ENCODE measurements around the gene PSMB8.
"Not testable (repeated sequence)": the region's sequence is repeated elsewhere in the genome, so short reads cannot be mapped to it uniquely, and the experiment has no call there.

Gene PSMB8

GRCh38 chr6:32838114-32838958 lies 5.5 kb downstream of the PSMB8 start, which contains the start of gene TAP2:
Gene TAP2, minus strand, starts transcription at chr6:32838739. Its CDS starts 506 bp downstream, at chr6:32838233.
- peak in 55 of 56 donors; percentile 32 to 97 (median 88) for DNase-seq

GRCh38 chr6:32837651-32838113 lies 6.2 kb downstream of the PSMB8 start:
- no peak for DNase-seq

GRCh38 chr6:32836873-32837272 lies 7.0 kb downstream of the PSMB8 start:
- DNase-seq = no peak

GRCh38 chr6:32835167-32835893 lies 8.5 kb downstream of the PSMB8 start:
- DNase-seq = no peak

- no peak for DNase-seq
These were observed 10.2 kb downstream of the PSMB8 start for GRCh38 chr6:32833664-32834063.

- no peak for DNase-seq
These were observed 11.3 kb downstream of the PSMB8 start for GRCh38 chr6:32832535-32832934.

GRCh38 chr6:32830936-32831335 lies 12.9 kb downstream of the PSMB8 start:
- no peak for DNase-seq

- no peak for DNase-seq
These were observed 13.8 kb downstream of the PSMB8 start for GRCh38 chr6:32830017-32830416.

GRCh38 chr6:32829495-32829894 lies 14.4 kb downstream of the PSMB8 start:
- no peak for DNase-seq

GRCh38 chr6:32827025-32827424 lies 16.8 kb downstream of the PSMB8 start:
- DNase-seq = no peak

GRCh38 chr6:32825966-32826365 lies 17.9 kb downstream of the PSMB8 start:
- DNase-seq = peak in 1 of 56 donors; percentile 1

GRCh38 chr6:32819729-32820128 lies 24.1 kb downstream of the PSMB8 start:
- no peak for DNase-seq

- no peak for DNase-seq
These were observed 25.0 kb downstream of the PSMB8 start for GRCh38 chr6:32818867-32819266.

GRCh38 chr6:32816746-32817204 lies 27.1 kb downstream of the PSMB8 start, which contains the start of gene HLA-DOB:
Gene HLA-DOB, minus strand, starts transcription at chr6:32817002. Its CDS starts 51 bp downstream, at chr6:32816951.
- no peak for DNase-seq

GRCh38 chr6:32815996-32816395 lies 27.9 kb downstream of the PSMB8 start:
- no peak for DNase-seq

- DNase-seq = no peak
These were observed 28.7 kb downstream of the PSMB8 start for GRCh38 chr6:32815115-32815514.

GRCh38 chr6:32814145-32814544 lies 29.7 kb downstream of the PSMB8 start:
- no peak for DNase-seq

GRCh38 chr6:32809171-32809570 lies 34.7 kb downstream of the PSMB8 start:
- no peak for DNase-seq

- no peak for DNase-seq
These were observed 36.7 kb downstream of the PSMB8 start for GRCh38 chr6:32807020-32807580.

GRCh38 chr6:32805404-32805803 lies 38.4 kb downstream of the PSMB8 start:
- not testable (repeated sequence) for DNase-seq

GRCh38 chr6:32803416-32803815 lies 40.4 kb downstream of the PSMB8 start:
- DNase-seq = no peak

GRCh38 chr6:32799740-32800139 lies 44.1 kb downstream of the PSMB8 start:
- no peak for DNase-seq
